ENCODE results near the gene CPT2.
"Not testable (repeated sequence)": the region's sequence is repeated elsewhere in the genome, so short reads cannot be mapped to it uniquely, and the experiment has no call there.

Gene CPT2

GRCh38 chr1:53182716-53183094 is 13.9 kb upstream of the CPT2 start:
- no peak for DNase-seq

- DNase-seq, result no peak
Measured at GRCh38 chr1:53183095-53183990, 13.3 kb upstream of the CPT2 start.

DNA sequence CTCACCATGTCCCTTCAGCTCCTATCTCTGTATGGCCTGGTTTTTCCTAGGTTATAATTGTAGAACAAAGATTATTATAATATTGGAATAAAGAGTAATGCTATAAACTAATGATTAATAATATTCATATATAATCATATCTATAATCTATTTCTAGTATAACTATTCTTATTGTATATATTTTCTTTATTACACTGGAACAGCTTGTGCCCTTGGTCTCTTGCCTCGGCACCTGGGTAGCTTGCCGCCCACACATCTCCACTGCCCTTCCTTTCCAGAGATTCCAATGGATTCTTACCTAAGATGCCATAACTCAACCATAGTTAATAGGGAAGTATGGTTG is 10.7 kb upstream of the CPT2 start:
- not testable (repeated sequence) for DNase-seq

GRCh38 chr1:53186533-53186932 is 10.1 kb upstream of the CPT2 start:
- no peak for DNase-seq

GRCh38 chr1:53187401-53187800 is 9.2 kb upstream of the CPT2 start:
- no peak for DNase-seq

DNA sequence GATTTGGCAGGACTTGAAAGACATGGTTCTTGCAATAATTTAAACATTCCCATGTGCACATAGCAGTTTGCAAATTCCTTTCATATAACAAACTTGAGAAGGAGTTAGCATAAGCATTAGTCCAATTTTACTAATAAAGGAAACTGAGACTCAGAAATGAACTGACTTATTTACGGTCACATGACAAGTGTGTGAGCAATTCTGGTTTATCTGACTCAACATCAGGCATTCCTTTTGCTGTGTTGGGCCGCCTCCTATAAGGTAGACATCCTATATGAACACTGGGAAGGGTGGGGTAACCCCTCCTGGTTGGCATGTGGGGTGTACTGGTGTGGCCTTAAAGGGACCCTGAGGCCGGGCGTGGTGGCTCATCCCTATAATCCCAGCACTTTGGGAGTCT is 8.5 kb upstream of the CPT2 start:
- DNase-seq, result no peak

GRCh38 chr1:53189061-53189460 is 7.6 kb upstream of the CPT2 start:
- no peak for DNase-seq

GRCh38 chr1:53190210-53190611 is 6.4 kb upstream of the CPT2 start:
- no peak for DNase-seq

GRCh38 chr1:53195246-53196016 is 1.2 kb upstream of the CPT2 start:
- DNase-seq, result no peak

DNA sequence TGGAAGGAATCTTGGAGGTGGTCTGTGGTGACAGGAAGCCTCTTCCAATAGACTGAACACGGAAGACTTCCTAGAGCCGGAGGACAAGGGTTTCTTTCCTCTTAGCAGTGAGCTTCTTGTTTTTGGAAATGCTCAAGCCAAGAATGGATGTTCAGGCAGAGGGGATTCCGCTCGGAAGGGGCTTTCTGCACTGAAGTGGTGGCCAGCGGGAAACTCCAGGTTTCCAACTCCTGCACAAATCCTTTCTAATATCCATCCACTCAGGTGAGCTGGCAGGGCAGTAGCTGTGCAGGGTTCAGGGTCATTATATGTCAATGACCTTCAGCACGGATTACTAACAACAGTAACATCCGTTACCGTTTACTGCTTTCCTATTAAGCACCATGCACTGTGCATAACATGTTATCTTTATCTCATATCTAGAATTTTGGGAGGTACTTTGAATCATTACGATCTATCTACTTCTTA is 573 bp upstream of the CPT2 start:
- DNase-seq, result no peak

DNA sequence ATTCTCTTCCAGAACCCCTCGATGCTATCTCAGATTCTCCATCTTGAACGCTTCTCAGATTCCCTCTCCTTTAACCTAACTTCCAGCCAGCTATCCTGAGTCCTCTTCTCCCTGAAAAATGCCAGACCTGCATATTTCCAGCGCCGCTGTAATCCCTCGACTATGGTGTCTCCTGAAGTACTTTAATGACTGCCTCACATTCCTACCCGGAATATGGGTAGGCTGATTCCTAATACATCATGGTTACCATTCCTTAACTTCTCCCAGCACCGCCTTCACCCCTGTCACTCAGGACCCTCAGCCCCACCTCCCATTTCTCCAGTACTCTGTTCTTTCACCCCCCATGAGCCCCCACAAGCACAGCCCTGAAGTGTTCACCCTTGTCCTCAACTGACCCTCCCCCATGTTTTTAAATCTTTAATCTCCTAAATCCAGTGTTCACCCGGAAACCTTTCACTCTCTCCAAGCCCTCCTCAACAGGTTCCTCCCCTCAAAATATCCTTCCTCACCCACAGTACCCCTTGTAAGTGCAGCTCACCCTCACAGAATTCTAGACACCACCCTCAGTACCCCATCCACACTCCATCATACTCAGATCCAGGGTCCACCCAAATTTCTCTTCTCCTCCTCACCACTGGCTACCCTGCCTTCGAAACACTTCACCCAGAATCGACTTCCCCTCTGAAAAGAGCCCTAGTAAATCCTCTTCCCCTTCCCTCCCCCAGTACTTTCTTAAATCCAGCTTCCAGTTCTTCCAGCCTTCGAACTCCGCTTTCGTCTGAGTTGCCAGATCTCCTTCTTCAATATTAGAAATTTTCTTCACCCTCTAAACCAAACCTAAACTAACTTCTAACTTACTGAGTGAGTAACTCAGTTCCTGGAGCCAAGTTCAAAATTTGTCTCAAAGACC is 922 bp downstream of the CPT2 start:
- DNase-seq, result no peak

- no peak for DNase-seq
Measured at GRCh38 chr1:53198241-53198651, 1.6 kb downstream of the CPT2 start.

GRCh38 chr1:53203466-53203865 is 6.8 kb downstream of the CPT2 start:
- no peak for DNase-seq

DNA sequence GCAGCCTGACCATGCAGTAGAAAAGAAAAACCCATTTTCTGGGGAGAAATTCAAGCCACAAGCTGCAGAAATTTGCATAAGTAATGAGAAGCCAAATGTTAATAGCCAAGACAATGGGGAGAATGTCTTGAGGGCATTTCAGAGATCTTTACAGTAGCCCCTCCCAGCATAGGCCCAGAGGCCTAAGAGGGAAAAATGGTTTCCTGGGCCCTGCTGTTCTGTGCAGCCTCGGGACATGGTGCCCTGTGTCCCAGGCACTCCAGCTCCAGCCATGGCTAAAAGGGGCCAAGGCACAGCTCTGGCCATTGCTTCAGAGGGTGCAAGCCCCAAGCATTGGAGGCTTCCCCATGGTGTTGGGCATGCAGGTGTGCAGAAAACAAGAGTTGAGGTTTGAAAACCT is 8.9 kb downstream of the CPT2 start:
- DNase-seq, result not testable (repeated sequence)

- not testable (repeated sequence) for DNase-seq
Measured at GRCh38 chr1:53206083-53206685, 9.6 kb downstream of the CPT2 start.

DNA sequence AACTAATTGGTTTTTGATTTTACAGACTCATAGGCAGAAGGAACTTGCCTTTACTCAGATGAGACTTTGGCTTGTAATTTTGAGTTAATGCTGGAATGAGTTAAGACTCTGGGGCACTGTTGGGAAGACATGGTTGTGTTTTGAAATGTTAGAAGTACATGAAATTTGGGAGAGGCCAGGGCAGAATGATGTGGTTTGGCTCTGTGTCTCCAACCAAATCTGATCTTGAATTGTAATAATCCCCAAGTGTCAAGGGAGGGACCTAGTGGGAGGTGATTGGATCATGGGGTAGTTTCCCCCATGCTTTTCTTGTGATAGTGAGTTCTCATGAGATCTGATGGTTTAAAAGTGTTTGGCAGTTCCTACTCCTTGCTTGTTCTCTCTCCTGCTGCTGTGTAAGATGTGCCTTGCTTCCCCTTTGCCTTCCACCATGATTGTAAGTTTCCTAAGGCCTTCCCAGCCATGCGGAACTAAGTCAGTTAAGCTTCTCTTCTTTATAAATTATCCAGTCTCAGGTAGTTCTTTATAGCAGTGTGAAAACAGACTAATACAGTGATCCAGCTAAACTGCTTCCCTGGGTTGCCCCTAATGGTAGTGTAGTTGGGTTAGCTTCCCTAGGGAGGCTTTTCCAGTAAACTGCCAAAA is 10.2 kb downstream of the CPT2 start:
- DNase-seq, result no peak

DNA sequence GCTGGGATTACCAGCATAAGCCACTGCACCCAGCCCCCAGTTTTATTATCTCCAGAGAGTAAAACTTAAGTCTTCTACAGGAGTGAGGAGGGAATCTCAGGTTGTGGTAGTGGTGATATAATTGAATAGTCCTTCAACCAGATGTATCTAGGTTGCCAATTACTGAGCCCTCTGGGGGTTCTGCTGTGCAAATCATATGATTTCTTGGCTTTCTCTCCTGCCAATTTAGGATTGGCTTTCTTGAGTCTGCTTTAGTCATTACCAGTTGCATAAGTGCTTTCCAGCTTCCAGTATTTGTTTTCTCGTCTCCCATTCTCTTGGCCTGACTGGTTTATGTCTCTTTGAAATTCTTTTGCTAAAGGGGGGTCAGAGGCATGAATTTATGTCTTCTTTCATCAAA is 11.1 kb downstream of the CPT2 start:
- DNase-seq, result no peak

DNA sequence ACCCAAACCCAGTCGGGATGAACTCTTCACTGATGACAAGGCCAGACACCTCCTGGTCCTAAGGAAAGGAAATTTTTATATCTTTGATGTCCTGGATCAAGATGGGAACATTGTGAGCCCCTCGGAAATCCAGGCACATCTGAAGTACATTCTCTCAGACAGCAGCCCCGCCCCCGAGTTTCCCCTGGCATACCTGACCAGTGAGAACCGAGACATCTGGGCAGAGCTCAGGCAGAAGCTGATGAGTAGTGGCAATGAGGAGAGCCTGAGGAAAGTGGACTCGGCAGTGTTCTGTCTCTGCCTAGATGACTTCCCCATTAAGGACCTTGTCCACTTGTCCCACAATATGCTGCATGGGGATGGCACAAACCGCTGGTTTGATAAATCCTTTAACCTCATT is 13.7 kb downstream of the CPT2 start:
- DNase-seq, result no peak

DNA sequence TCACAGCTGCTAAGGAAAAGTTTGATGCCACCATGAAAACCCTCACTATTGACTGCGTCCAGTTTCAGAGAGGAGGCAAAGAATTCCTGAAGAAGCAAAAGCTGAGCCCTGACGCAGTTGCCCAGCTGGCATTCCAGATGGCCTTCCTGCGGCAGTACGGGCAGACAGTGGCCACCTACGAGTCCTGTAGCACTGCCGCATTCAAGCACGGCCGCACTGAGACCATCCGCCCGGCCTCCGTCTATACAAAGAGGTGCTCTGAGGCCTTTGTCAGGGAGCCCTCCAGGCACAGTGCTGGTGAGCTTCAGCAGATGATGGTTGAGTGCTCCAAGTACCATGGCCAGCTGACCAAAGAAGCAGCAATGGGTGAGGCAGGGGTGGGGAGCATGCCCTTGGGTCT is 14.3 kb downstream of the CPT2 start:
- no peak for DNase-seq

DNA sequence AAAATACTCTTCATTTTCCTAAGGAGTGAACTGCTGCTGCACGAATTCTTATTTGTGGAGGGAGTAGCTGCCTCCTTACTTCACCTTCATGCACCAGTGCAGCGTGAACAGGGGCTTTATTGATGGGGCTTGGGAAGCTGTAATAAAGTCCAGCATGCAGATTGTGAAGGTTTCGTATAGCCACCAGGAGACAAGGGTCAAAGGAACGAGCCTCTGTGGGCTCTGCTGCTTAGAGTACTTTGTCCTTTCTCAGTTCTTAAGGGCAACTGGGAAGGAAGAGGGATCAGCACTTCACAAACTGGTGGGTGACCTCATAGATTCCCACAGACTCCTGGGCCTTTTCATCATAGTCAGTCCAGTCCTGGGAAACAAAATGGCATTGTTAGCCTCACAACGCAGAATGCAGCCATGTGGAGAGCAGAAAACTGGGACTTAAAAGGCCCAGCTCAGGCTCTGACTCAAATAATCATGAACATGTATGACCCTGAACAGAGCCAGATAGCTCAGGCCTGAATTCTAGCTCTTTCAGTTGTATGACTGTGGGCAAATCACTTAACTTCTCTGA is 17.8 kb downstream of the CPT2 start:
- no peak for DNase-seq

GRCh38 chr1:53218201-53218600 is 21.6 kb downstream of the CPT2 start:
- DNase-seq, result no peak

GRCh38 chr1:53219711-53220110 is 23.1 kb downstream of the CPT2 start:
- no peak for DNase-seq

All from T-helper 1 cell (primary cell).